Measurements from ENCODE around the gene RGS7.

Gene RGS7

DNA sequence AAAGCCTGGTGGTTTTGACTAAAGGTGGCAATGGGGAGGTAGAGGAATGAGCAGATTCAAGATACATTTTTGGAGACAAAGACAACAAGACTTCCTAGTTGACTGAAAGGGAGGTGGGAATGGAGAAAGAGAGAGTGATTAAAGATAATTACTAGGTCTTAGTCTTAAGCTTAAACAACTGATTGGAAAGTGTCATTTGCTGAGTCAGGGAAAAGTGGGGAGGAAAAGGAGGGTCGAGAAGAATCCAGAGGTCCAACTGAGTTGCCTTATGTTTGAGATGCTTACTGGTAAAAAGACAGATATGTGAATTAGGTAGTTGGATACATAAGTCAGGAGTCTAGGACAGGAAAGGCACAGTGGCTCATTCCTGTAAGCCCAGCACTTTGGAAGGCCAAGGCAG lies 179.3 kb downstream of the RGS7 start:
- no peak overlapping the region for H3K9ac ChIP-seq (ENCODE audit: low read depth, low read length, poor library complexity)
- no peak overlapping the region for H3K4me2 ChIP-seq (ENCODE audit: insufficient read depth, low read length, poor library complexity, severe bottlenecking)
- no CpG with 5 or more reads among the region's 1 CpG for WGBS, 2 donors (ENCODE audit: extremely low coverage in 2 of 2, insufficient read length in 2 of 2, insufficient replicate concordance in 1 of 2)
- H4K8ac ChIP-seq (ENCODE audit: low read depth, low read length), result no peak overlapping the region
- DNase-seq (ENCODE audit: low spot score), result no peak
- H3K18ac ChIP-seq (ENCODE audit: low read length), result no peak overlapping the region
- H2BK15ac ChIP-seq (ENCODE audit: low read length), result no peak overlapping the region
- no peak overlapping the region for H3K4me3 ChIP-seq (ENCODE audit: low read length in 2 of 2)
- no peak overlapping the region for H4K91ac ChIP-seq (ENCODE audit: low read depth, low read length, poor library complexity)
- H3K79me1 ChIP-seq (ENCODE audit: low read depth, low read length), result no peaks in the 10 kb centered on the region
- no peaks in the 10 kb centered on the region for H3K36me3 ChIP-seq (replicated peaks in 1 of 2; ENCODE audit: control insufficient read depth in 2 of 2, insufficient read depth in 2 of 2, low read length in 2 of 2)
- no peak overlapping the region for H3K4ac ChIP-seq (ENCODE audit: low read length)
- no peak overlapping the region for H2BK12ac ChIP-seq (ENCODE audit: low read length)
- no peak overlapping the region for H2AFZ ChIP-seq (ENCODE audit: low read length)
- H3K23ac ChIP-seq (ENCODE audit: low read depth, low read length, poor library complexity), result no peak overlapping the region
- H3K4me1 ChIP-seq (ENCODE audit: control insufficient read depth in 2 of 2, insufficient read depth in 1 of 2, low read depth in 1 of 2, low read length in 2 of 2), result no peaks in the 10 kb centered on the region
- H2BK5ac ChIP-seq (ENCODE audit: low read length), result no peak overlapping the region
- H2BK120ac ChIP-seq (ENCODE audit: low read depth, low read length), result no peak overlapping the region
- H3K14ac ChIP-seq (ENCODE audit: low read length), result no peak overlapping the region
- no peak overlapping the region for H2AK5ac ChIP-seq (ENCODE audit: low read depth, low read length)
- H3K27ac ChIP-seq (replicated peaks; ENCODE audit: low read length), result no peak overlapping the region
- H3K27me3 ChIP-seq (ENCODE audit: control insufficient read depth in 3 of 3, insufficient read depth in 3 of 3, low read depth in 1 of 3, low read length in 3 of 3), result no peaks in the 10 kb centered on the region
- no peaks in the 10 kb centered on the region for H3K9me3 ChIP-seq (replicated peaks in 1 of 2; ENCODE audit: control insufficient read depth in 2 of 2, insufficient read depth in 1 of 2, low read depth in 1 of 2, low read length in 2 of 2)

DNA sequence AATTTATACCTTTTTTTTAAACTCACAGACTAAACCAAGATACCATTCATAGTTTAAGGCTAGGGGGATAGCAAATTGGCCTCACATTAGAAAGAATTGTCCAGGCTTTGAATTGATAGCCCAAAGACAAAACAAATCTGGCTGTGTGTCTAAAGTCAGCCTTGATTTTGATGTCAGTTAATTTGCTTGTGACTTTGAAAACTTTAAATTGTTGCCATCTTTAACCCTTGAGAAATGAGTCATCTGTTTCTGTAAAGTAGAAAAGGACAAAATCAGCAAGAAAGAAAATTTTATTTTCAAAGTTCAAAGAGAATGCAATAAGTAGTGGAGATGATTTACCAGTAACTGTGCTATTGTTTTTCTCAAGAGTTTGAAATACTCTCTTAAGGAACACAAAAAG lies 184.5 kb downstream of the RGS7 start:
- Histone ChIP-seq H3K23ac (ENCODE audit: low read depth, low read length, poor library complexity) (no peak overlapping the region), H3K4ac (ENCODE audit: low read length) (no peak overlapping the region), H3K27ac (replicated peaks; ENCODE audit: low read length) (no peak overlapping the region), H3K27me3 (ENCODE audit: control insufficient read depth in 3 of 3, insufficient read depth in 3 of 3, low read depth in 1 of 3, low read length in 3 of 3) (no peaks in the 10 kb centered on the region), H2AK5ac (ENCODE audit: low read depth, low read length) (no peak overlapping the region), H3K18ac (ENCODE audit: low read length) (no peak overlapping the region), H3K9me3 (replicated peaks in 1 of 2; ENCODE audit: control insufficient read depth in 2 of 2, insufficient read depth in 1 of 2, low read depth in 1 of 2, low read length in 2 of 2) (no peaks in the 10 kb centered on the region), H3K4me2 (ENCODE audit: insufficient read depth, low read length, poor library complexity, severe bottlenecking) (no peak overlapping the region), H2AFZ (ENCODE audit: low read length) (no peak overlapping the region), H2BK120ac (ENCODE audit: low read depth, low read length) (no peak overlapping the region), H3K14ac (ENCODE audit: low read length) (no peak overlapping the region), H4K91ac (ENCODE audit: low read depth, low read length, poor library complexity) (no peak overlapping the region), H3K4me1 (ENCODE audit: control insufficient read depth in 2 of 2, insufficient read depth in 1 of 2, low read depth in 1 of 2, low read length in 2 of 2) (no peaks in the 10 kb centered on the region), H2BK12ac (ENCODE audit: low read length) (no peak overlapping the region), H3K4me3 (ENCODE audit: low read length in 2 of 2) (no peak overlapping the region), H3K36me3 (replicated peaks in 1 of 2; ENCODE audit: control insufficient read depth in 2 of 2, insufficient read depth in 2 of 2, low read length in 2 of 2) (no peaks in the 10 kb centered on the region), H3K9ac (ENCODE audit: low read depth, low read length, poor library complexity) (no peak overlapping the region), H3K79me1 (ENCODE audit: low read depth, low read length) (no peaks in the 10 kb centered on the region), H2BK5ac (ENCODE audit: low read length) (no peak overlapping the region), H2BK15ac (ENCODE audit: low read length) (no peak overlapping the region), H4K8ac (ENCODE audit: low read depth, low read length) (no peak overlapping the region)
- DNase-seq (ENCODE audit: low spot score), result no peak

DNA sequence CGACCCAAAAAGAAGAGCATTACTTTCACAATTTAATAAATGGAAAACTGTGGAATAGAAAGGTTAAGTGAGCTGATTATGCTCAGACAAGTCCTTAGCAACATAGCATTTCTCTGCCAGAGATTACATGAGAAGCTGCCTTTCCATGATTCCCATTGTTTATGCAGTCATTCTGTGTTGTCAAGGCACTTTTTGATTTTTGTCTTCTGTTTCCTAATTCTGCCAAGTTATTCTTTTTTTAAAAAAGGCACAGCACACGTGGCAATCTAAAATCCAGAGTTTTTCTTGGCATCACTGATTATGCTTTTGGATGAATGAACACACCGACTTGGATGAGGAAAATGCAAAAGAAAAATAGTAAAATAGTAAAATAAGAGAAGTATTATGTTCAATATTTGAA lies 185.0 kb downstream of the RGS7 start:
- H2BK15ac ChIP-seq (ENCODE audit: low read length), result no peak overlapping the region
- DNase-seq (ENCODE audit: low spot score), result no peak
- H3K4me3 ChIP-seq (ENCODE audit: low read length in 2 of 2), result no peak overlapping the region
- no peaks in the 10 kb centered on the region for H3K9me3 ChIP-seq (replicated peaks in 1 of 2; ENCODE audit: control insufficient read depth in 2 of 2, insufficient read depth in 1 of 2, low read depth in 1 of 2, low read length in 2 of 2)
- H3K23ac ChIP-seq (ENCODE audit: low read depth, low read length, poor library complexity), result no peak overlapping the region
- H3K18ac ChIP-seq (ENCODE audit: low read length), result no peak overlapping the region
- H4K8ac ChIP-seq (ENCODE audit: low read depth, low read length), result no peak overlapping the region
- H2BK5ac ChIP-seq (ENCODE audit: low read length), result no peak overlapping the region
- H4K91ac ChIP-seq (ENCODE audit: low read depth, low read length, poor library complexity), result no peak overlapping the region
- no peaks in the 10 kb centered on the region for H3K79me1 ChIP-seq (ENCODE audit: low read depth, low read length)
- H2BK120ac ChIP-seq (ENCODE audit: low read depth, low read length), result no peak overlapping the region
- H2BK12ac ChIP-seq (ENCODE audit: low read length), result no peak overlapping the region
- H3K36me3 ChIP-seq (replicated peaks in 1 of 2; ENCODE audit: control insufficient read depth in 2 of 2, insufficient read depth in 2 of 2, low read length in 2 of 2), result no peaks in the 10 kb centered on the region
- H3K4me2 ChIP-seq (ENCODE audit: insufficient read depth, low read length, poor library complexity, severe bottlenecking), result no peak overlapping the region
- WGBS, 2 donors (ENCODE audit: extremely low coverage in 2 of 2, insufficient read length in 2 of 2, insufficient replicate concordance in 1 of 2), result no CpG with 5 or more reads among the region's 3 CpGs
- no peak overlapping the region for H2AK5ac ChIP-seq (ENCODE audit: low read depth, low read length)
- H3K27ac ChIP-seq (replicated peaks; ENCODE audit: low read length), result no peak overlapping the region
- no peak overlapping the region for H3K14ac ChIP-seq (ENCODE audit: low read length)
- no peak overlapping the region for H2AFZ ChIP-seq (ENCODE audit: low read length)
- no peaks in the 10 kb centered on the region for H3K4me1 ChIP-seq (ENCODE audit: control insufficient read depth in 2 of 2, insufficient read depth in 1 of 2, low read depth in 1 of 2, low read length in 2 of 2)
- H3K27me3 ChIP-seq (ENCODE audit: control insufficient read depth in 3 of 3, insufficient read depth in 3 of 3, low read depth in 1 of 3, low read length in 3 of 3), result no peaks in the 10 kb centered on the region
- no peak overlapping the region for H3K4ac ChIP-seq (ENCODE audit: low read length)
- H3K9ac ChIP-seq (ENCODE audit: low read depth, low read length, poor library complexity), result no peak overlapping the region

DNA sequence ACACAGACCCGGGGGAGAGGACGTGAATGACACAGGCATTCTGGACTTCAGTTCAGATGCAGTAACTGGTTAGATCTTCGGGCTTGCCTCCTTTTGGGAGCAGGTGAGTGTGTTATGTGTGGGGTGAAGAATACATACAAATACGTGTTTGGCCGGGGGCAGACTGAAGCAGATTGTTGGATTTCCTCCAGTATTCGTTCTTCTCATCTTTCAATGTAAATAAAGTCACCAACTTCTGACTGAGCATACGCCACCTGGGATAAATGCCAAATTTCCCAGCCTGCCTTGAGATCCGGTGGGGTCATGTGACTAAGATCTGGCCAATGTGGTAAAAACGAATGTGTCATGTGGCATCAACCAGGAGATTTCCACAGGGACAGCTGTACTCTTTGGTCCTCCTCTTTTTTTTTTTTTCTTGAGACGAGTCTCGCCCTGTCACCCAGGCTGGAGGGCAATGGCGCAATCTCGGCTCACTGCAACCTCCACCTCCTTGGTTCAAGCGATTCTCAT lies 189.8 kb downstream of the RGS7 start:
- H3K36me3 ChIP-seq (replicated peaks in 1 of 2; ENCODE audit: control insufficient read depth in 2 of 2, insufficient read depth in 2 of 2, low read length in 2 of 2), result no peaks in the 10 kb centered on the region
- H3K79me1 ChIP-seq (ENCODE audit: low read depth, low read length), result no peaks in the 10 kb centered on the region
- H3K4me1 ChIP-seq (ENCODE audit: control insufficient read depth in 2 of 2, insufficient read depth in 1 of 2, low read depth in 1 of 2, low read length in 2 of 2), result no peaks in the 10 kb centered on the region
- H3K4me2 ChIP-seq (ENCODE audit: insufficient read depth, low read length, poor library complexity, severe bottlenecking), result no peak overlapping the region
- H3K27me3 ChIP-seq (ENCODE audit: control insufficient read depth in 3 of 3, insufficient read depth in 3 of 3, low read depth in 1 of 3, low read length in 3 of 3), result no peaks in the 10 kb centered on the region
- H2BK120ac ChIP-seq (ENCODE audit: low read depth, low read length), result no peak overlapping the region
- no peak overlapping the region for H3K18ac ChIP-seq (ENCODE audit: low read length)
- no peak overlapping the region for H2BK5ac ChIP-seq (ENCODE audit: low read length)
- H3K4me3 ChIP-seq (ENCODE audit: low read length in 2 of 2), result no peak overlapping the region
- H3K4ac ChIP-seq (ENCODE audit: low read length), result no peak overlapping the region
- no peak overlapping the region for H2AK5ac ChIP-seq (ENCODE audit: low read depth, low read length)
- no peak overlapping the region for H3K27ac ChIP-seq (replicated peaks; ENCODE audit: low read length)
- no peaks in the 10 kb centered on the region for H3K9me3 ChIP-seq (replicated peaks in 1 of 2; ENCODE audit: control insufficient read depth in 2 of 2, insufficient read depth in 1 of 2, low read depth in 1 of 2, low read length in 2 of 2)
- no peak overlapping the region for H2AFZ ChIP-seq (ENCODE audit: low read length)
- WGBS, 2 donors (ENCODE audit: extremely low coverage in 2 of 2, insufficient read length in 2 of 2, insufficient replicate concordance in 1 of 2), result no CpG with 5 or more reads among the region's 14 CpGs
- H3K23ac ChIP-seq (ENCODE audit: low read depth, low read length, poor library complexity), result no peak overlapping the region
- H4K91ac ChIP-seq (ENCODE audit: low read depth, low read length, poor library complexity), result no peak overlapping the region
- no peak for DNase-seq (ENCODE audit: low spot score)
- no peak overlapping the region for H4K8ac ChIP-seq (ENCODE audit: low read depth, low read length)
- H3K14ac ChIP-seq (ENCODE audit: low read length), result no peak overlapping the region
- H2BK12ac ChIP-seq (ENCODE audit: low read length), result no peak overlapping the region
- no peak overlapping the region for H3K9ac ChIP-seq (ENCODE audit: low read depth, low read length, poor library complexity)
- no peak overlapping the region for H2BK15ac ChIP-seq (ENCODE audit: low read length)
